ENCODE data around the gene CYP3A7. TPM values are rescaled to one million over a fixed set of nuclear protein-coding genes. Genes with fewer than 3 reads are reported as not detected.

CYP3A7 gene
- total and polyA plus RNA-seq, 2 of the 13 experiments (the other 11 are each of a cell fraction or from before 2014, with no cell fraction given), result 5.8 to 6.4 TPM

GRCh38 chr7:99729486-99730237 is 5.3 kb downstream of the CYP3A7 start (continued):
- TF ChIP-seq HNRNPK (IDR thresholded peaks at IDR 0.05; ENCODE audit: low read depth, low read length, poor library complexity, severe bottlenecking), result no peak
- TF ChIP-seq ZNF264 (CRISPR knock-in tag; IDR thresholded peaks at IDR 0.05), result 0 out of 2 replicates have a peak, but pooled peaks have one; percentile 33
- no peak for TF ChIP-seq ZNF747 (CRISPR knock-in tag; IDR thresholded peaks at IDR 0.05; ENCODE audit: borderline replicate concordance)
- TF ChIP-seq CCDC6 (CRISPR knock-in tag; IDR thresholded peaks at IDR 0.05), result peak; percentile 40; the same call in 1 of the 2 replicates
- no peak for TF ChIP-seq ZNF446 (CRISPR knock-in tag; IDR thresholded peaks at IDR 0.05)
- TF ChIP-seq ARID3A (IDR thresholded peaks at IDR 0.05; ENCODE audit: low read depth, low read length), result peak; percentile 71; the same call in 1 of the 2 replicates
- TF ChIP-seq ETV5 (CRISPR knock-in tag; IDR thresholded peaks at IDR 0.05; ENCODE audit: borderline replicate concordance), result peak; percentile 62; the same call in 1 of the 2 replicates
- 0 out of 2 replicates have a peak, but pooled peaks have one; percentile 41 for TF ChIP-seq ZBTB25 (CRISPR knock-in tag; IDR thresholded peaks at IDR 0.05)
- TF ChIP-seq NCOA2 (CRISPR knock-in tag; IDR thresholded peaks at IDR 0.05), result peak; percentile 80
- TF ChIP-seq MXI1 (IDR thresholded peaks at IDR 0.05; ENCODE audit: borderline replicate concordance, low read depth, low read length), result 0 out of 3 replicates have a peak, but pooled peaks have one; percentile 13
- no peak for TF ChIP-seq SIN3B (IDR thresholded peaks at IDR 0.05; ENCODE audit: low read length)
- no peak for TF ChIP-seq EEA1 (CRISPR knock-in tag; IDR thresholded peaks at IDR 0.05; ENCODE audit: borderline replicate concordance)
- TF ChIP-seq IKZF5 (CRISPR knock-in tag; IDR thresholded peaks at IDR 0.05), result peak; percentile 52; the same call in 1 of the 2 replicates
- TF ChIP-seq MXD4 (CRISPR knock-in tag; IDR thresholded peaks at IDR 0.05), result no peak
- no peak for TF ChIP-seq ZNF263 (CRISPR knock-in tag; IDR thresholded peaks at IDR 0.05)
- TF ChIP-seq ZBTB44 (CRISPR knock-in tag; IDR thresholded peaks at IDR 0.05), result no peak
